Activated naive CD4-positive, alpha-beta T cell (primary cell): ENCODE data around the gene ARIH1.
"Not testable (repeated sequence)": the region's sequence is repeated elsewhere in the genome, so short reads cannot be mapped to it uniquely, and the experiment has no call there.

ENCODE experiments used
- DNase-seq, 4 experiments: peaks; one replicate each; lab custom pipeline; 2025; lab: John Stamatoyannopoulos, UW

ARIH1 gene

GRCh38 chr15:72473614-72474465 is at the start of gene ARIH1:
ARIH1 (plus strand) TSS chr15:72474330; CDS start chr15:72474640, 310 bp downstream.
- peak; percentile 87 to 96 (median 92) for DNase-seq

- DNase-seq: no peak
Measured at GRCh38 chr15:72426753-72427152, 47.4 kb upstream of the ARIH1 start.

GRCh38 chr15:72437650-72438316 is 36.3 kb upstream of the ARIH1 start:
- DNase-seq: no peak

- DNase-seq: not testable (repeated sequence)
Measured at GRCh38 chr15:72442848-72443247, 31.3 kb upstream of the ARIH1 start.

- no peak for DNase-seq
Measured at GRCh38 chr15:72445426-72445825, 28.7 kb upstream of the ARIH1 start.

GRCh38 chr15:72450805-72451204 is 23.3 kb upstream of the ARIH1 start:
- no peak for DNase-seq

GRCh38 chr15:72451224-72451623 is 22.9 kb upstream of the ARIH1 start:
- no peak for DNase-seq

- DNase-seq: no peak
Measured at GRCh38 chr15:72456684-72457083, 17.4 kb upstream of the ARIH1 start.

GRCh38 chr15:72460402-72460801 is 13.7 kb upstream of the ARIH1 start:
- no peak for DNase-seq

- no peak for DNase-seq
Measured at GRCh38 chr15:72463702-72464101, 10.4 kb upstream of the ARIH1 start.

- no peak for DNase-seq
Measured at GRCh38 chr15:72464251-72464650, 9.9 kb upstream of the ARIH1 start.

GRCh38 chr15:72468103-72468502 is 6.0 kb upstream of the ARIH1 start:
- no peak for DNase-seq

- no peak for DNase-seq
Measured at GRCh38 chr15:72472992-72473610, 1.0 kb upstream of the ARIH1 start.

GRCh38 chr15:72474466-72474911 is 359 bp downstream of the ARIH1 start:
- peak in 2 of 4 experiments; percentile 50 to 57 for DNase-seq

GRCh38 chr15:72474912-72475628 is 940 bp downstream of the ARIH1 start:
- peak; percentile 54 to 80 (median 63) for DNase-seq

- no peak for DNase-seq
Measured at GRCh38 chr15:72475674-72476073, 1.5 kb downstream of the ARIH1 start.

- DNase-seq: not testable (repeated sequence)
Measured at GRCh38 chr15:72476330-72476729, 2.2 kb downstream of the ARIH1 start.

GRCh38 chr15:72481015-72481659 is 7.0 kb downstream of the ARIH1 start:
- DNase-seq: no peak

- DNase-seq: no peak
Measured at GRCh38 chr15:72482275-72482674, 8.1 kb downstream of the ARIH1 start.

- no peak for DNase-seq
Measured at GRCh38 chr15:72483279-72483678, 9.1 kb downstream of the ARIH1 start.

- DNase-seq: no peak
Measured at GRCh38 chr15:72486144-72486543, 12.0 kb downstream of the ARIH1 start.
